Trophoblast cell (in vitro differentiated cells and primary cell): ENCODE results near the gene MGMT.

Experiments
- DNase-seq, 2 donors: peaks; one replicate each; pipeline ENCODE4 v3.0.0-alpha.2; 2016
- H2AFZ ChIP-seq: 2 replicates; pipeline ENCODE4 v1.6.1; 2013; ENCODE audit warnings: low read length, moderate library complexity, mild to moderate bottlenecking; ENCODE audit not compliant: insufficient read depth, poor library complexity
- H2AK5ac ChIP-seq: 2 replicates; pipeline ENCODE4 v1.6.1; 2013; ENCODE audit warnings: mild to moderate bottlenecking, low read length
- H2BK120ac ChIP-seq: 2 replicates; pipeline ENCODE4 v1.6.1; 2013; ENCODE audit warnings: low read length, mild to moderate bottlenecking, moderate library complexity; ENCODE audit not compliant: insufficient read depth, poor library complexity
- H2BK12ac ChIP-seq: 2 replicates; pipeline ENCODE4 v1.6.1; 2013; ENCODE audit warnings: mild to moderate bottlenecking, low read length, moderate library complexity
- H2BK5ac ChIP-seq: 2 replicates; pipeline ENCODE4 v1.6.1; 2013; ENCODE audit warnings: low read length, low read depth, moderate library complexity, mild to moderate bottlenecking; ENCODE audit not compliant: poor library complexity
- H3K14ac ChIP-seq: 2 replicates; pipeline ENCODE4 v1.6.1; 2013; ENCODE audit warnings: mild to moderate bottlenecking, low read length
- H3K18ac ChIP-seq: 2 replicates; pipeline ENCODE4 v1.6.1; 2013; ENCODE audit warnings: mild to moderate bottlenecking, low read length
- H3K23ac ChIP-seq: 2 replicates; pipeline ENCODE4 v1.6.1; 2013; ENCODE audit warnings: low read length
- H3K27ac ChIP-seq: 2 replicates; pipeline ENCODE4 v1.5.1; 2013; ENCODE audit warnings: low read depth, mild to moderate bottlenecking, inconsistent platforms, low read length, moderate library complexity
- H3K27me3 ChIP-seq: 2 replicates; pipeline ENCODE4 v1.6.1; 2013; ENCODE audit warnings: inconsistent platforms, mild to moderate bottlenecking, low read length, moderate library complexity; ENCODE audit not compliant: insufficient read depth
- H3K36me3 ChIP-seq, 2 experiments: 1 replicate in 1 of 2; 2 replicates in 1 of 2; pipeline ENCODE4 v1.6.1; 2013; ENCODE audit warnings: low read length in 2 of 2, mild to moderate bottlenecking in 2 of 2, moderate library complexity in 1 of 2; ENCODE audit not compliant: insufficient read depth in 2 of 2, control insufficient read depth in 1 of 2
- H3K4ac ChIP-seq: 2 replicates; pipeline ENCODE4 v1.6.1; 2013; ENCODE audit warnings: low read depth, mild to moderate bottlenecking, low read length, moderate library complexity
- H3K4me1 ChIP-seq, 2 experiments: 1 replicate in 1 of 2; 2 replicates in 1 of 2; pipeline ENCODE4 v1.6.1; 2013; ENCODE audit warnings: low read length in 2 of 2, mild to moderate bottlenecking in 2 of 2, moderate library complexity in 1 of 2; ENCODE audit not compliant: insufficient read depth in 2 of 2, control insufficient read depth in 1 of 2
- H3K4me2 ChIP-seq: 2 replicates; pipeline ENCODE4 v1.6.1; 2013; ENCODE audit warnings: inconsistent platforms, mild to moderate bottlenecking, low read length, moderate library complexity
- H3K4me3 ChIP-seq: 2 replicates; pipeline ENCODE4 v1.5.1; 2013; ENCODE audit warnings: mild to moderate bottlenecking, low read depth, low read length, inconsistent platforms
- H3K79me1 ChIP-seq: one replicate; pipeline ENCODE4 v1.6.1; 2013; ENCODE audit warnings: low read length
- H3K79me2 ChIP-seq: 2 replicates; pipeline ENCODE4 v1.6.1; 2013; ENCODE audit warnings: low read length, mild to moderate bottlenecking; ENCODE audit not compliant: control insufficient read depth, insufficient read depth, poor library complexity
- H3K9ac ChIP-seq: 2 replicates; pipeline ENCODE4 v1.6.1; 2013; ENCODE audit warnings: mild to moderate bottlenecking, low read length
- H3K9me3 ChIP-seq: 2 replicates; pipeline ENCODE4 v1.6.1; 2013; ENCODE audit warnings: low read depth, mild to moderate bottlenecking, control low read depth, inconsistent platforms, low read length; ENCODE audit not compliant: insufficient read depth
- H4K12ac ChIP-seq: 2 replicates; pipeline ENCODE4 v1.6.1; 2013; ENCODE audit warnings: low read depth, mild to moderate bottlenecking, low read length, moderate library complexity
- H4K8ac ChIP-seq: 2 replicates; pipeline ENCODE4 v1.6.1; 2013; ENCODE audit warnings: low read depth, mild to moderate bottlenecking, low read length, moderate library complexity
- H4K91ac ChIP-seq: one replicate; pipeline ENCODE4 v1.6.1; 2013; ENCODE audit warnings: low read depth, mild to moderate bottlenecking, low read length, moderate library complexity
- WGBS: extraction: QIAGEN DNeasy Blood & Tissue Kit; methylation state at CpG from one replicate; pipeline ENCODE4 v1.1.7; 2013; ENCODE audit warnings: missing lambda C conversion rate; ENCODE audit not compliant: insufficient read length, insufficient coverage; ENCODE audit errors: extremely low coverage; 5-methylcytosine and 5-hydroxymethylcytosine counted together

Gene MGMT

GRCh38 chr10:129689671-129690071 lies 222.6 kb downstream of the MGMT start:
- no peak overlapping the region for H3K27ac ChIP-seq
- H3K27me3 ChIP-seq = no peaks in the 10 kb centered on the region
- H3K36me3 ChIP-seq = no peaks in the 10 kb centered on the region
- no peak overlapping the region for H3K23ac ChIP-seq
- H3K79me1 ChIP-seq = no peaks in the 10 kb centered on the region
- no peak overlapping the region for H4K12ac ChIP-seq
- H3K14ac ChIP-seq = no peak overlapping the region
- H2BK5ac ChIP-seq = no peak overlapping the region
- no peak overlapping the region for H4K8ac ChIP-seq
- H3K9me3 ChIP-seq = no peaks in the 10 kb centered on the region
- H3K9ac ChIP-seq = no peak overlapping the region
- H3K18ac ChIP-seq = no peak overlapping the region
- WGBS = no CpG with 5 or more reads among the region's 4 CpGs
- no peak overlapping the region for H3K4me3 ChIP-seq
- no peak overlapping the region for H2BK120ac ChIP-seq
- no peak overlapping the region for H2AK5ac ChIP-seq
- no peaks in the 10 kb centered on the region for H3K4me1 ChIP-seq
- no peak overlapping the region for H4K91ac ChIP-seq
- no peak overlapping the region for H3K4ac ChIP-seq
- no peak overlapping the region for H2AFZ ChIP-seq
- H2BK12ac ChIP-seq = no peak overlapping the region
- H3K79me2 ChIP-seq = no peaks in the 10 kb centered on the region
- DNase-seq = no peak
- no peak overlapping the region for H3K4me2 ChIP-seq

DNA sequence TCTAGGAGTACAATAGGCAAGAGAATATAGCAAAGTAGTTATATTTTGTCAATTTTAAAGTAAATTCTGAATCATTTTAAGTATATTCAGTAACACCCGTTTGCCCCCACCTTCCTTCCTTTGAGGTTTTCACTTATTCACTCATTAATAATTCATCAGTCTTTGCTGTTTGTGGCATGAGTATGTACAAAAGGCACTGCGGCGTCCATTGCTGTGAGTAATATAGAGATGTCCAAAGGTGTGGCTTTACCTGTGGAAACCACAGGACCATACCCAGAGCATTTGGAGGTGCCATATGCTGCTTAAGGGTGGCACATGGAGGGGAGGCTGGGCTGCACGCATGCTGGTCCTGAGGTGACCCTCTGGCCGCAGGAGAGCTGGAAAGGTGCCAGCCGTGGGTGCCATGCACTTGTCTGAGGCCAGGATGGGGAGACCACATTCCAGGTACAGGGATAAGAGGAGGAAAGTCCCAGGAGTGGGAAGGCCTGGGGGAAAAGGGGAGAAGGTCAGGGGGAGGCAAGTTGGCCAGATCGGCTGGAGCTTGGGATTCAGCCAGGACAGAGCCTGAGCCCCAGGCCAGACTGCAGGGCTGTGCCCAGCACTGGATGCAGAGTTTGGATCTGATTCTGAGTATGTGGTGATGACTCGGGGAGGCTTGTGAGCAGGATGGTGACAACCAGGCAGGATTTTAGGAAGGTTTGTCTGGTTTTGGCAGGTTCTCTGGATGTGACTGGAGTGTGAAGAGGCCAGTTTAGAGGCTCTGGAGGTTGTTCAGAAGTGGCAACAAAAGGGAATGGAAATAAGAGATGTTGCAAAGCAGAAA lies 223.4 kb downstream of the MGMT start:
- H3K79me2 ChIP-seq = no peaks in the 10 kb centered on the region
- no peak overlapping the region for H2BK12ac ChIP-seq
- no peak overlapping the region for H2AFZ ChIP-seq
- no peak overlapping the region for H3K4me2 ChIP-seq
- H3K14ac ChIP-seq = no peak overlapping the region
- no peak overlapping the region for H2BK120ac ChIP-seq
- H3K27me3 ChIP-seq = no peaks in the 10 kb centered on the region
- no peak for DNase-seq
- no peak overlapping the region for H4K91ac ChIP-seq
- no peak overlapping the region for H3K4ac ChIP-seq
- WGBS = no CpG with 5 or more reads among the region's 8 CpGs
- H3K9ac ChIP-seq = no peak overlapping the region
- H3K23ac ChIP-seq = no peak overlapping the region
- H4K12ac ChIP-seq = no peak overlapping the region
- H2AK5ac ChIP-seq = no peak overlapping the region
- no peak overlapping the region for H3K18ac ChIP-seq
- H2BK5ac ChIP-seq = no peak overlapping the region
- H3K4me3 ChIP-seq = no peak overlapping the region
- H3K9me3 ChIP-seq = no peaks in the 10 kb centered on the region
- H4K8ac ChIP-seq = no peak overlapping the region
- H3K4me1 ChIP-seq = no peaks in the 10 kb centered on the region
- no peaks in the 10 kb centered on the region for H3K36me3 ChIP-seq
- H3K79me1 ChIP-seq = no peaks in the 10 kb centered on the region
- H3K27ac ChIP-seq = no peak overlapping the region

- H3K18ac ChIP-seq = no peak overlapping the region
- no peak overlapping the region for H4K91ac ChIP-seq
- H4K12ac ChIP-seq = no peak overlapping the region
- H2AK5ac ChIP-seq = no peak overlapping the region
- no peaks in the 10 kb centered on the region for H3K79me2 ChIP-seq
- H3K4me3 ChIP-seq = peak overlapping the region; percentile 34
- no peaks in the 10 kb centered on the region for H3K27me3 ChIP-seq
- no peak overlapping the region for H4K8ac ChIP-seq
- WGBS = no CpG with 5 or more reads among the region's 8 CpGs
- H3K36me3 ChIP-seq = no peaks in the 10 kb centered on the region
- H3K23ac ChIP-seq = no peak overlapping the region
- DNase-seq = no peak
- H3K4me2 ChIP-seq = no peak overlapping the region
- no peak overlapping the region for H2BK120ac ChIP-seq
- no peak overlapping the region for H3K14ac ChIP-seq
- no peaks in the 10 kb centered on the region for H3K9me3 ChIP-seq
- no peak overlapping the region for H3K27ac ChIP-seq
- H3K4ac ChIP-seq = no peak overlapping the region
- H2BK5ac ChIP-seq = no peak overlapping the region
- no peak overlapping the region for H2BK12ac ChIP-seq
- no peak overlapping the region for H2AFZ ChIP-seq
- no peaks in the 10 kb centered on the region for H3K4me1 ChIP-seq
- no peaks in the 10 kb centered on the region for H3K79me1 ChIP-seq
- H3K9ac ChIP-seq = no peak overlapping the region
Observed at GRCh38 chr10:129692695-129693094, 225.7 kb downstream of the MGMT start.

DNA sequence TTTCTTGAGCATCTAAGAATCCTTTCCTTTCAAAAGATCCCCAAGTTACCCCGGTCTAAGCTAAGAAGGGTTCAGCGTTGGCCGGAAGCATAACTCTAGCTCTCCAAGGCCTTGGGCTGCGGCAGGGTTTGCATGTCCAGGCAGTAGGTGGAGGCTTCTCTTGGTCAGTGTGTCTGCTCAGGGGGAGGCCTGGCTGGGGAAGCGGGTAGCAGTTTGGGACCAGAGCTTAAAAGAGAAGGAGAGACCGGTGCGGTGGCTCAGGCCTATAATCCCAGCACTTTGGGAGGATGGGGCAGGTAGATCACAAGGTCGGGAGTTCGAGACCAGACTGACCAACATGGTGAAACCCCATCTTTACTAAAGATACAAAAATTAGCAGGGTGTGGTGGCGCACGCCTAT lies 226.3 kb downstream of the MGMT start:
- Histone ChIP-seq H2BK120ac (no peak overlapping the region), H3K4me1 (no peaks in the 10 kb centered on the region), H4K8ac (no peak overlapping the region), H3K14ac (no peak overlapping the region), H2BK12ac (no peak overlapping the region), H3K27me3 (no peaks in the 10 kb centered on the region), H3K27ac (no peak overlapping the region), H3K23ac (no peak overlapping the region), H3K4me2 (no peak overlapping the region), H3K36me3 (no peaks in the 10 kb centered on the region), H2BK5ac (no peak overlapping the region), H3K79me1 (no peaks in the 10 kb centered on the region), H3K9me3 (no peaks in the 10 kb centered on the region), H3K4ac (no peak overlapping the region), H2AK5ac (no peak overlapping the region), H3K18ac (no peak overlapping the region), H3K4me3 (no peak overlapping the region), H2AFZ (no peak overlapping the region), H4K12ac (no peak overlapping the region), H4K91ac (no peak overlapping the region), H3K79me2 (no peaks in the 10 kb centered on the region), H3K9ac (no peak overlapping the region)
- WGBS = no CpG with 5 or more reads among the region's 11 CpGs
- DNase-seq = no peak
